Ishikawa (cell line): Measurements from ENCODE around the gene DYNLT5.

Experiments
- CEBPB ChIP-seq: IDR thresholded peaks from 2 replicates; pipeline ENCODE4 v1.6.1; 2012
- CREB1 ChIP-seq: IDR thresholded peaks from 2 replicates; pipeline ENCODE4 v1.6.1; 2012; ENCODE audit warnings: low read depth
- EGR1 ChIP-seq: IDR thresholded peaks from 2 replicates; pipeline ENCODE4 v1.6.1; 2012
- EP300 ChIP-seq: IDR thresholded peaks from 2 replicates; pipeline ENCODE4 v1.6.1; 2012; ENCODE audit warnings: borderline replicate concordance
- RAD21 ChIP-seq: IDR thresholded peaks from 2 replicates; pipeline ENCODE4 v1.6.1; 2012; ENCODE audit warnings: low read depth
- TAF1 ChIP-seq: IDR thresholded peaks from 2 replicates; pipeline ENCODE4 v1.6.1; 2012; ENCODE audit warnings: low read depth, mild to moderate bottlenecking
- TCF12 ChIP-seq: IDR thresholded peaks from 2 replicates; pipeline ENCODE4 v1.6.1; 2012; ENCODE audit warnings: low read depth
- YY1 ChIP-seq: IDR thresholded peaks from 2 replicates; pipeline ENCODE4 v1.6.1; 2012; ENCODE audit warnings: low read depth
- TF ChIP-seq, protein P1 (sequence below): IDR thresholded peaks from 2 replicates; pipeline ENCODE4 v1.6.1; 2012; ENCODE audit warnings: low read depth, mild to moderate bottlenecking
- TF ChIP-seq, protein P2 (sequence below): IDR thresholded peaks from 2 replicates; pipeline ENCODE4 v1.6.1; 2012

DNA sequence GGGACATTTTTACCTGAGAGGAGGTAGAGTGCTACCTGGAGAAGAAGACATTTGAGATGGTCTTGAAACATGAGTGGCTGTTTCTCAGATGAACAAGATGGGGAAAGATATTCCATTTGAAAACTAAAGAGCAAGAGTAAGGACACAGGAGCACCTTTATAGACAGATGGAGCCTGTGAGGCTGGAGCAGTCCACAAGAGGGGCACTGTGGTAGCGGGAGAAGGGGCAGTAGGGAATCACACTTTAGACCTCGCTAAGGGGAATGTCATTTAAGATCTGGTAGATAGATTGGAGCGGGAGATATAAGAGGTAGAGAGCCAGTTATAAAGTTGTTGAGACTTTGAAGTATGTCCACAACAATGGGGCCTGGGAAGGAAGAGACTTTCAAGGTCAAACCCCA lies 23.4 kb downstream of the DYNLT5 start:
- TF ChIP-seq TAF1 (no peak), TCF12 (no peak), CEBPB (no peak), RAD21 (no peak), YY1 (no peak), EGR1 (no peak), EP300 (no peak), CREB1 (no peak)
- TF ChIP-seq, protein P1, sequence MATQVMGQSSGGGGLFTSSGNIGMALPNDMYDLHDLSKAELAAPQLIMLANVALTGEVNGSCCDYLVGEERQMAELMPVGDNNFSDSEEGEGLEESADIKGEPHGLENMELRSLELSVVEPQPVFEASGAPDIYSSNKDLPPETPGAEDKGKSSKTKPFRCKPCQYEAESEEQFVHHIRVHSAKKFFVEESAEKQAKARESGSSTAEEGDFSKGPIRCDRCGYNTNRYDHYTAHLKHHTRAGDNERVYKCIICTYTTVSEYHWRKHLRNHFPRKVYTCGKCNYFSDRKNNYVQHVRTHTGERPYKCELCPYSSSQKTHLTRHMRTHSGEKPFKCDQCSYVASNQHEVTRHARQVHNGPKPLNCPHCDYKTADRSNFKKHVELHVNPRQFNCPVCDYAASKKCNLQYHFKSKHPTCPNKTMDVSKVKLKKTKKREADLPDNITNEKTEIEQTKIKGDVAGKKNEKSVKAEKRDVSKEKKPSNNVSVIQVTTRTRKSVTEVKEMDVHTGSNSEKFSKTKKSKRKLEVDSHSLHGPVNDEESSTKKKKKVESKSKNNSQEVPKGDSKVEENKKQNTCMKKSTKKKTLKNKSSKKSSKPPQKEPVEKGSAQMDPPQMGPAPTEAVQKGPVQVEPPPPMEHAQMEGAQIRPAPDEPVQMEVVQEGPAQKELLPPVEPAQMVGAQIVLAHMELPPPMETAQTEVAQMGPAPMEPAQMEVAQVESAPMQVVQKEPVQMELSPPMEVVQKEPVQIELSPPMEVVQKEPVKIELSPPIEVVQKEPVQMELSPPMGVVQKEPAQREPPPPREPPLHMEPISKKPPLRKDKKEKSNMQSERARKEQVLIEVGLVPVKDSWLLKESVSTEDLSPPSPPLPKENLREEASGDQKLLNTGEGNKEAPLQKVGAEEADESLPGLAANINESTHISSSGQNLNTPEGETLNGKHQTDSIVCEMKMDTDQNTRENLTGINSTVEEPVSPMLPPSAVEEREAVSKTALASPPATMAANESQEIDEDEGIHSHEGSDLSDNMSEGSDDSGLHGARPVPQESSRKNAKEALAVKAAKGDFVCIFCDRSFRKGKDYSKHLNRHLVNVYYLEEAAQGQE: no peak
- TF ChIP-seq, protein P2, sequence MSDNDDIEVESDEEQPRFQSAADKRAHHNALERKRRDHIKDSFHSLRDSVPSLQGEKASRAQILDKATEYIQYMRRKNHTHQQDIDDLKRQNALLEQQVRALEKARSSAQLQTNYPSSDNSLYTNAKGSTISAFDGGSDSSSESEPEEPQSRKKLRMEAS: no peak
